ENCODE measurements around the gene COL4A3. TPM values are rescaled to one million over a fixed set of nuclear protein-coding genes. Genes with fewer than 3 reads are reported as not detected.

COL4A3 gene
- polyA plus RNA-seq, 2 of the 4 experiments (the other 2 are of a cell fraction): 1.8 to 6.8 TPM

DNA sequence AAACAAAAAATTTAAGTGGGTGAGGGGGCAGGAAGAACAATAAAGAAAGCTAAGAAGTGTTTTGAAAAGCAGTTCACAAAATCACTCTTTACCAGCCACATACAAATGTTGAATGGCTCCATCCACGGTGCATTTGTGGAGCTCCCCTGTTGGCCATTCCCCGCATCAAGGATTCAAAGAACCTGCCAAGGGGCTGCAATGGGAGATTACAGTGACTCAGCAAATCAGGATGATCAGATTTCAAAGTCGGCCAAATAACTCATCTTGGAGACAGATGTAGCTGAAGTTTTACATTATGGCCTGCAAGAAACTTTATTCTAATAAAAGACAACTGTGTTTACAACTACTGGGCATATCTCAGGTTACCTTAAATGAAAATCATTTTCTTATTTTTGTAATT, 26.9 kb downstream of the COL4A3 start:
- WGBS (ENCODE audit: missing lambda C conversion rate): 32% methylated on average over 3 of the region's 3 CpGs
- CTCF ChIA-PET: interaction anchor here (0.9 kb wide), 1 partner anchor 47 kb away, joined by 5 read pairs; no protein-coding TSS in a partner anchor

GRCh38 chr2:227192491-227192890, 28.1 kb downstream of the COL4A3 start:
- Histone ChIP-seq H3K9me3 (no peaks in the 10 kb centered on the region), H3K4me3 (no peak overlapping the region), H3K4me1 (peaks cover 35% of the 10 kb centered on the region), H3K27ac (peak overlapping the region in 1 of 2 experiments; percentile 47; a peak in 3 of 6 replicates), H3K4me2 (no peak overlapping the region)
- no peak for ATAC-seq
- ChIA-PET POLR2A (no interaction called here), CTCF (no interaction called here)
- no peak for DNase-seq (ENCODE audit: low read depth in 1 of 2, low spot score in 1 of 2)
- TF ChIP-seq HOXB13 (CRISPR knock-in tag; IDR thresholded peaks at IDR 0.05; ENCODE audit: low read depth): no peak
- no peak for TF ChIP-seq RCOR1 (IDR thresholded peaks at IDR 0.05; ENCODE audit: low read depth, low read length)
- no peak for TF ChIP-seq RFX5 (IDR thresholded peaks at IDR 0.05)
- no peak for TF ChIP-seq CEBPB (IDR thresholded peaks at IDR 0.05)
- TF ChIP-seq PHF8 (IDR thresholded peaks at IDR 0.05; ENCODE audit: borderline replicate concordance, low read depth): no peak
- no peak for TF ChIP-seq JUNB (IDR thresholded peaks at IDR 0.05)
- no peak for TF ChIP-seq NPAS2 (CRISPR knock-in tag; IDR thresholded peaks at IDR 0.05; ENCODE audit: borderline replicate concordance)
- no peak for TF ChIP-seq MYC (IDR thresholded peaks at IDR 0.05; ENCODE audit: borderline replicate concordance, low read length)
- no peak for TF ChIP-seq EP300 (IDR thresholded peaks at IDR 0.05)
- TF ChIP-seq EHF (CRISPR knock-in tag; IDR thresholded peaks at IDR 0.05): no peak
- 85% methylated on average over 3 of the region's 3 CpGs for WGBS (ENCODE audit: missing lambda C conversion rate)
- no peak for FAIRE-seq

More for the DNA sequence above, 26.9 kb downstream of the COL4A3 start:
- Histone ChIP-seq H3K4me1 (peaks cover 38% of the 10 kb centered on the region), H3K4me3 (no peak overlapping the region), H3K9me3 (no peaks in the 10 kb centered on the region), H3K4me2 (peak overlapping the region; percentile 16), H3K27ac (peak overlapping the region; percentile 55 to 79)
- POLR2A ChIA-PET: no interaction called here
- TF ChIP-seq MAFK (IDR thresholded peaks at IDR 0.05; ENCODE audit: partially characterized antibody) (peak; percentile 98), FOSL2 (IDR thresholded peaks at IDR 0.05) (no peak), FOSL2 (CRISPR knock-in tag; IDR thresholded peaks at IDR 0.05) (peak; percentile 25; the same call in 1 of the 2 replicates), ESRRA (IDR thresholded peaks at IDR 0.05; ENCODE audit: borderline replicate concordance, low read length) (no peak), NFE2L2 (conservative IDR thresholded peaks at IDR 0.05; ENCODE audit: low read length) (peak; percentile 98)
- ATAC-seq (peak in 1 of 2 experiments; percentile 64; a peak in 3 of 6 replicates), FAIRE-seq (no peak), DNase-seq (ENCODE audit: low read depth in 1 of 2, low spot score in 1 of 2) (peak; percentile 12 to 67)

GRCh38 chr2:227194219-227194618, 29.8 kb downstream of the COL4A3 start:
- FAIRE-seq (no peak), ATAC-seq (no peak), DNase-seq (ENCODE audit: low read depth in 1 of 2, low spot score in 1 of 2) (no peak)
- Histone ChIP-seq H3K4me1 (peaks cover 18% of the 10 kb centered on the region; the same call in 2 of the 3 replicates), H3K4me3 (no peak overlapping the region), H3K27ac (0 out of 6 replicates have a peak overlapping the region, but pooled peaks of 1 of the 2 experiments have one; percentile 19), H3K9me3 (no peaks in the 10 kb centered on the region), H3K4me2 (no peak overlapping the region)
- ChIA-PET POLR2A (no interaction called here), CTCF (no interaction called here)
- 78% methylated on average over 2 of the region's 2 CpGs for WGBS (ENCODE audit: missing lambda C conversion rate)
- TF ChIP-seq ZNF302 (CRISPR knock-in tag; IDR thresholded peaks at IDR 0.05): no peak
- TF ChIP-seq HOXB13 (CRISPR knock-in tag; IDR thresholded peaks at IDR 0.05; ENCODE audit: low read depth): no peak
- no peak for TF ChIP-seq FOXS1 (CRISPR knock-in tag; IDR thresholded peaks at IDR 0.05)
- TF ChIP-seq, protein P1, sequence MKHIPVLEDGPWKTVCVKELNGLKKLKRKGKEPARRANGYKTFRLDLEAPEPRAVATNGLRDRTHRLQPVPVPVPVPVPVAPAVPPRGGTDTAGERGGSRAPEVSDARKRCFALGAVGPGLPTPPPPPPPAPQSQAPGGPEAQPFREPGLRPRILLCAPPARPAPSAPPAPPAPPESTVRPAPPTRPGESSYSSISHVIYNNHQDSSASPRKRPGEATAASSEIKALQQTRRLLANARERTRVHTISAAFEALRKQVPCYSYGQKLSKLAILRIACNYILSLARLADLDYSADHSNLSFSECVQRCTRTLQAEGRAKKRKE (CRISPR knock-in tag; IDR thresholded peaks at IDR 0.05; ENCODE audit: low read depth): no peak
- TF ChIP-seq ELK1 (IDR thresholded peaks at IDR 0.05; ENCODE audit: low read depth, low read length): no peak
- TF ChIP-seq KDM1A (IDR thresholded peaks at IDR 0.05; ENCODE audit: low read depth): no peak
- TF ChIP-seq NPAS2 (CRISPR knock-in tag; IDR thresholded peaks at IDR 0.05; ENCODE audit: borderline replicate concordance): no peak
- TF ChIP-seq NR3C1 (IDR thresholded peaks at IDR 0.05): no peak
- TF ChIP-seq CBX2 (IDR thresholded peaks at IDR 0.05; ENCODE audit: borderline replicate concordance, low read depth): no peak
- TF ChIP-seq, protein P2, sequence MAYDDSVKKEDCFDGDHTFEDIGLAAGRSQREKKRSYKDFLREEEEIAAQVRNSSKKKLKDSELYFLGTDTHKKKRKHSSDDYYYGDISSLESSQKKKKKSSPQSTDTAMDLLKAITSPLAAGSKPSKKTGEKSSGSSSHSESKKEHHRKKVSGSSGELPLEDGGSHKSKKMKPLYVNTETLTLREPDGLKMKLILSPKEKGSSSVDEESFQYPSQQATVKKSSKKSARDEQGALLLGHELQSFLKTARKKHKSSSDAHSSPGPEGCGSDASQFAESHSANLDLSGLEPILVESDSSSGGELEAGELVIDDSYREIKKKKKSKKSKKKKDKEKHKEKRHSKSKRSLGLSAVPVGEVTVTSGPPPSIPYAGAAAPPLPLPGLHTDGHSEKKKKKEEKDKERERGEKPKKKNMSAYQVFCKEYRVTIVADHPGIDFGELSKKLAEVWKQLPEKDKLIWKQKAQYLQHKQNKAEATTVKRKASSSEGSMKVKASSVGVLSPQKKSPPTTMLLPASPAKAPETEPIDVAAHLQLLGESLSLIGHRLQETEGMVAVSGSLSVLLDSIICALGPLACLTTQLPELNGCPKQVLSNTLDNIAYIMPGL (CRISPR knock-in tag; IDR thresholded peaks at IDR 0.05; ENCODE audit: borderline replicate concordance): no peak
- no peak for TF ChIP-seq POLR2AphosphoS2 (conservative IDR thresholded peaks at IDR 0.05; ENCODE audit: low read length)
- TF ChIP-seq, protein P3, sequence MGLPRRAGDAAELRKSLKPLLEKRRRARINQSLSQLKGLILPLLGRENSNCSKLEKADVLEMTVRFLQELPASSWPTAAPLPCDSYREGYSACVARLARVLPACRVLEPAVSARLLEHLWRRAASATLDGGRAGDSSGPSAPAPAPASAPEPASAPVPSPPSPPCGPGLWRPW (IDR thresholded peaks at IDR 0.05): no peak
- TF ChIP-seq, protein P4, sequence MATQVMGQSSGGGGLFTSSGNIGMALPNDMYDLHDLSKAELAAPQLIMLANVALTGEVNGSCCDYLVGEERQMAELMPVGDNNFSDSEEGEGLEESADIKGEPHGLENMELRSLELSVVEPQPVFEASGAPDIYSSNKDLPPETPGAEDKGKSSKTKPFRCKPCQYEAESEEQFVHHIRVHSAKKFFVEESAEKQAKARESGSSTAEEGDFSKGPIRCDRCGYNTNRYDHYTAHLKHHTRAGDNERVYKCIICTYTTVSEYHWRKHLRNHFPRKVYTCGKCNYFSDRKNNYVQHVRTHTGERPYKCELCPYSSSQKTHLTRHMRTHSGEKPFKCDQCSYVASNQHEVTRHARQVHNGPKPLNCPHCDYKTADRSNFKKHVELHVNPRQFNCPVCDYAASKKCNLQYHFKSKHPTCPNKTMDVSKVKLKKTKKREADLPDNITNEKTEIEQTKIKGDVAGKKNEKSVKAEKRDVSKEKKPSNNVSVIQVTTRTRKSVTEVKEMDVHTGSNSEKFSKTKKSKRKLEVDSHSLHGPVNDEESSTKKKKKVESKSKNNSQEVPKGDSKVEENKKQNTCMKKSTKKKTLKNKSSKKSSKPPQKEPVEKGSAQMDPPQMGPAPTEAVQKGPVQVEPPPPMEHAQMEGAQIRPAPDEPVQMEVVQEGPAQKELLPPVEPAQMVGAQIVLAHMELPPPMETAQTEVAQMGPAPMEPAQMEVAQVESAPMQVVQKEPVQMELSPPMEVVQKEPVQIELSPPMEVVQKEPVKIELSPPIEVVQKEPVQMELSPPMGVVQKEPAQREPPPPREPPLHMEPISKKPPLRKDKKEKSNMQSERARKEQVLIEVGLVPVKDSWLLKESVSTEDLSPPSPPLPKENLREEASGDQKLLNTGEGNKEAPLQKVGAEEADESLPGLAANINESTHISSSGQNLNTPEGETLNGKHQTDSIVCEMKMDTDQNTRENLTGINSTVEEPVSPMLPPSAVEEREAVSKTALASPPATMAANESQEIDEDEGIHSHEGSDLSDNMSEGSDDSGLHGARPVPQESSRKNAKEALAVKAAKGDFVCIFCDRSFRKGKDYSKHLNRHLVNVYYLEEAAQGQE (IDR thresholded peaks at IDR 0.05): no peak
- no peak for TF ChIP-seq RNF2 (IDR thresholded peaks at IDR 0.05; ENCODE audit: borderline replicate concordance, low read depth)
- no peak for TF ChIP-seq MYC (IDR thresholded peaks at IDR 0.05; ENCODE audit: borderline replicate concordance, low read length)
